Measurements from ENCODE around the gene AHDC1.

GRCh38 chr1:27574871-27575831 lies 28.8 kb downstream of the AHDC1 start:
- TF ChIP-seq, protein P1, sequence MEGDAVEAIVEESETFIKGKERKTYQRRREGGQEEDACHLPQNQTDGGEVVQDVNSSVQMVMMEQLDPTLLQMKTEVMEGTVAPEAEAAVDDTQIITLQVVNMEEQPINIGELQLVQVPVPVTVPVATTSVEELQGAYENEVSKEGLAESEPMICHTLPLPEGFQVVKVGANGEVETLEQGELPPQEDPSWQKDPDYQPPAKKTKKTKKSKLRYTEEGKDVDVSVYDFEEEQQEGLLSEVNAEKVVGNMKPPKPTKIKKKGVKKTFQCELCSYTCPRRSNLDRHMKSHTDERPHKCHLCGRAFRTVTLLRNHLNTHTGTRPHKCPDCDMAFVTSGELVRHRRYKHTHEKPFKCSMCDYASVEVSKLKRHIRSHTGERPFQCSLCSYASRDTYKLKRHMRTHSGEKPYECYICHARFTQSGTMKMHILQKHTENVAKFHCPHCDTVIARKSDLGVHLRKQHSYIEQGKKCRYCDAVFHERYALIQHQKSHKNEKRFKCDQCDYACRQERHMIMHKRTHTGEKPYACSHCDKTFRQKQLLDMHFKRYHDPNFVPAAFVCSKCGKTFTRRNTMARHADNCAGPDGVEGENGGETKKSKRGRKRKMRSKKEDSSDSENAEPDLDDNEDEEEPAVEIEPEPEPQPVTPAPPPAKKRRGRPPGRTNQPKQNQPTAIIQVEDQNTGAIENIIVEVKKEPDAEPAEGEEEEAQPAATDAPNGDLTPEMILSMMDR (IDR thresholded peaks at IDR 0.05): peak in 5 of 7 experiments; percentile 14 to 51 (median 29)
- peak; percentile 46 to 62 (median 47) for TF ChIP-seq POLR2A (IDR thresholded peaks at IDR 0.05)
